ENCODE data around the gene LRRC7. TPM values are rescaled to one million over a fixed set of nuclear protein-coding genes. Genes with fewer than 3 reads are reported as not detected.

LRRC7 gene
- total RNA-seq, 1 donor from 2014 or later: 0.94 TPM

GRCh38 chr1:69569175-69569541, 1.4 kb downstream of the LRRC7 start:
- H3K4me3 Mint-ChIP-seq (ENCODE audit: unreplicated experiment): peak overlapping the region; percentile 79
- peaks cover 24% of the 10 kb centered on the region for H3K4me1 Mint-ChIP-seq (ENCODE audit: unreplicated experiment)
- no peaks in the 10 kb centered on the region for H3K9me3 Mint-ChIP-seq (ENCODE audit: unreplicated experiment)
- H3K27me3 Mint-ChIP-seq (ENCODE audit: unreplicated experiment): peaks cover 79% of the 10 kb centered on the region
- H3K27ac Mint-ChIP-seq (ENCODE audit: unreplicated experiment): no peak overlapping the region
- no peaks in the 10 kb centered on the region for H3K36me3 Mint-ChIP-seq (ENCODE audit: unreplicated experiment)
- no peak for DNase-seq (ENCODE audit: extremely low spot score, unreplicated experiment)
- no peak for TF ChIP-seq CTCF (IDR thresholded peaks at IDR 0.05)

- no peak overlapping the region for H3K27ac Mint-ChIP-seq (ENCODE audit: unreplicated experiment)
- peak overlapping the region; percentile 79 for H3K4me3 Mint-ChIP-seq (ENCODE audit: unreplicated experiment)
- no peak for TF ChIP-seq CTCF (IDR thresholded peaks at IDR 0.05)
- no peak for DNase-seq (ENCODE audit: extremely low spot score, unreplicated experiment)
- H3K27me3 Mint-ChIP-seq (ENCODE audit: unreplicated experiment): peaks cover 79% of the 10 kb centered on the region
- H3K4me1 Mint-ChIP-seq (ENCODE audit: unreplicated experiment): peaks cover 24% of the 10 kb centered on the region
- no peaks in the 10 kb centered on the region for H3K36me3 Mint-ChIP-seq (ENCODE audit: unreplicated experiment)
- no peaks in the 10 kb centered on the region for H3K9me3 Mint-ChIP-seq (ENCODE audit: unreplicated experiment)
Measured at GRCh38 chr1:69569576-69570328, 2.0 kb downstream of the LRRC7 start.

- H3K27ac Mint-ChIP-seq (ENCODE audit: unreplicated experiment): no peak overlapping the region
- no peaks in the 10 kb centered on the region for H3K9me3 Mint-ChIP-seq (ENCODE audit: unreplicated experiment)
- no peak for DNase-seq (ENCODE audit: extremely low spot score, unreplicated experiment)
- peaks cover 24% of the 10 kb centered on the region for H3K4me1 Mint-ChIP-seq (ENCODE audit: unreplicated experiment)
- TF ChIP-seq CTCF (IDR thresholded peaks at IDR 0.05): no peak
- peaks cover 77% of the 10 kb centered on the region for H3K27me3 Mint-ChIP-seq (ENCODE audit: unreplicated experiment)
- H3K4me3 Mint-ChIP-seq (ENCODE audit: unreplicated experiment): peak overlapping the region; percentile 37
- H3K36me3 Mint-ChIP-seq (ENCODE audit: unreplicated experiment): no peaks in the 10 kb centered on the region
Measured at GRCh38 chr1:69570356-69570755, 2.6 kb downstream of the LRRC7 start.

- peaks cover 71% of the 10 kb centered on the region for H3K27me3 Mint-ChIP-seq (ENCODE audit: unreplicated experiment)
- H3K9me3 Mint-ChIP-seq (ENCODE audit: unreplicated experiment): no peaks in the 10 kb centered on the region
Measured at GRCh38 chr1:69572921-69573320, 5.2 kb downstream of the LRRC7 start.

More at GRCh38 chr1:69572921-69573320, 5.2 kb downstream of the LRRC7 start:
- DNase-seq (ENCODE audit: extremely low spot score, unreplicated experiment): no peak
- no peak for TF ChIP-seq CTCF (IDR thresholded peaks at IDR 0.05)
- Mint-ChIP-seq H3K4me1 (ENCODE audit: unreplicated experiment) (peaks cover 17% of the 10 kb centered on the region), H3K4me3 (ENCODE audit: unreplicated experiment) (no peak overlapping the region), H3K27ac (ENCODE audit: unreplicated experiment) (no peak overlapping the region), H3K36me3 (ENCODE audit: unreplicated experiment) (no peaks in the 10 kb centered on the region)
